Lower leg skin (tissue), 3 donors: Measurements from ENCODE around the gene SERPINA10.

ENCODE experiments used
- CTCF ChIP-seq, 3 donors: fragments of 450-650 bp; IDR thresholded peaks; one replicate each; pipeline ENCODE4 v1.5.1; 2016; ENCODE audit warnings: antibody characterized with exemption in 3 of 3, mild to moderate bottlenecking in 3 of 3, moderate library complexity in 2 of 3
- POLR2A ChIP-seq, 2 donors: fragments of 450-650 bp; IDR thresholded peaks; one replicate each; pipeline ENCODE4 v1.6.1; 2016 to 2017; ENCODE audit warnings: antibody characterized with exemption in 2 of 2, mild to moderate bottlenecking in 1 of 2, moderate library complexity in 1 of 2

GRCh38 chr14:94310248-94310647 is 17.2 kb upstream of the SERPINA10 start:
- TF ChIP-seq CTCF (IDR thresholded peaks at IDR 0.05) (no peak), POLR2A (IDR thresholded peaks at IDR 0.05) (no peak)
